Keratinocyte (primary cell): ENCODE measurements around the gene CFAP91. TPM values are rescaled to one million over a fixed set of nuclear protein-coding genes. Genes with fewer than 3 reads are reported as not detected.

Experiments used
- DNase-seq: peaks from one replicate; pipeline ENCODE4 v3.0.0-alpha.2; 2011; ENCODE audit warnings: low read depth, missing footprints, low spot score
- FAIRE-seq: peaks from 2 replicates; lab custom pipeline; 2011; peaks lifted over from hg19 to GRCh38; lab: Jason Lieb, UNC
- H2AFZ ChIP-seq: 2 replicates; pipeline ENCODE4 v1.6.0; 2012; ENCODE audit warnings: low read length, control low read depth, inconsistent platforms; ENCODE audit not compliant: control insufficient read depth
- H3K27ac ChIP-seq: 2 replicates; pipeline ENCODE4 v1.5.1; 2011; ENCODE audit warnings: low read length; ENCODE audit not compliant: control insufficient read depth, insufficient read depth
- H3K27me3 ChIP-seq: 3 replicates; pipeline ENCODE4 v1.6.0; 2011; ENCODE audit warnings: low read length; ENCODE audit not compliant: control insufficient read depth, insufficient read depth; ENCODE audit errors: extremely low read depth
- H3K36me3 ChIP-seq, 2 experiments: 2 replicates in 1 of 2; 3 replicates in 1 of 2; pipeline ENCODE4 v1.5.1; 2011; ENCODE audit warnings: low read length in 2 of 2, mild to moderate bottlenecking in 1 of 2; ENCODE audit not compliant: control insufficient read depth in 2 of 2, insufficient read depth in 2 of 2; ENCODE audit errors: extremely low read depth in 1 of 2
- H3K4me1 ChIP-seq: 3 replicates; pipeline ENCODE4 v1.5.1; 2011; ENCODE audit warnings: low read length; ENCODE audit not compliant: control insufficient read depth, insufficient read depth; ENCODE audit errors: extremely low read depth
- H3K4me2 ChIP-seq: 3 replicates; pipeline ENCODE4 v1.6.0; 2011; ENCODE audit warnings: low read depth, low read length; ENCODE audit not compliant: control insufficient read depth, insufficient read depth; ENCODE audit errors: extremely low read depth
- H3K4me3 ChIP-seq, 3 experiments: fragments of 200-600 bp in 1 of 3; sonication (generic) in 1 of 3; 2 replicates in 2 of 3; 3 replicates in 1 of 3; pipeline ENCODE4 v1.5.1; 2011 to 2016; ENCODE audit warnings: low read length in 3 of 3, mild to moderate bottlenecking in 3 of 3, control low read depth in 2 of 3, inconsistent platforms in 1 of 3, low read depth in 1 of 3, mixed read lengths in 1 of 3, mixed run types in 1 of 3, moderate library complexity in 1 of 3; ENCODE audit not compliant: control insufficient read depth in 2 of 3, insufficient read depth in 2 of 3; ENCODE audit errors: extremely low read depth in 1 of 3
- H3K79me2 ChIP-seq: 2 replicates; pipeline ENCODE4 v1.6.0; 2012; ENCODE audit warnings: low read length; ENCODE audit not compliant: control insufficient read depth, insufficient read depth
- H3K9ac ChIP-seq: 3 replicates; pipeline ENCODE4 v1.6.0; 2011; ENCODE audit warnings: low read length; ENCODE audit not compliant: control insufficient read depth, insufficient read depth; ENCODE audit errors: extremely low read depth
- H3K9me1 ChIP-seq: 3 replicates; pipeline ENCODE4 v1.6.0; 2011; ENCODE audit warnings: low read length; ENCODE audit not compliant: control insufficient read depth, insufficient read depth; ENCODE audit errors: extremely low read depth
- H3K9me3 ChIP-seq: 2 replicates; pipeline ENCODE4 v1.5.1; 2012; ENCODE audit warnings: low read depth, low read length; ENCODE audit not compliant: control insufficient read depth
- H4K20me1 ChIP-seq: 3 replicates; pipeline ENCODE4 v1.6.0; 2011; ENCODE audit warnings: low read length; ENCODE audit not compliant: control insufficient read depth, insufficient read depth; ENCODE audit errors: extremely low read depth
- CTCF ChIP-seq, 3 experiments: IDR thresholded peaks in 1 of 3; conservative IDR thresholded peaks in 1 of 3; optimal IDR thresholded peaks in 1 of 3; 2 replicates in 2 of 3; 3 replicates in 1 of 3; pipeline versions ENCODE3 to v1.5.1; 2011; ENCODE audit warnings: low read length in 3 of 3, mild to moderate bottlenecking in 3 of 3, moderate library complexity in 2 of 3, control low read depth in 1 of 3, inconsistent platforms in 1 of 3; ENCODE audit not compliant: insufficient read depth in 2 of 3; ENCODE audit errors: extremely low read depth in 1 of 3
- EZH2 ChIP-seq: IDR thresholded peaks from one replicate; pipeline ENCODE4 v1.6.1; 2012; ENCODE audit warnings: inconsistent platforms, mild to moderate bottlenecking, low read length, moderate library complexity
- dilution Hi-C: fragments of 300-500 bp; cut with MboI; formaldehyde crosslinking; loops from one replicate; pipeline ENCODE4 v1.7.0; 2020; ENCODE audit warnings: low sequenced_read_pairs; ENCODE audit not compliant: extremely low pct_ligation_motif_present
- polyA plus RNA-seq, 5 experiments: library from polyadenylated mRNA; depleted of rRNA in 3 of 5; stranded (reverse) in 3 of 5; stranded (forward) in 1 of 5; unstranded in 1 of 5; fragments of >200 nt; gene quantifications; 1 replicate in 1 of 5; 2 replicates in 3 of 5; 3 replicates in 1 of 5; pipeline versions ENCODE4 v1.2.1 to v1.2.3, GENCODE V29; 2011 to 2012; ENCODE audit warnings: missing spikeins in 2 of 5, low read depth in 1 of 5, low replicate concordance in 1 of 5

Gene CFAP91
- polyA plus RNA-seq, 1 donor (not counting 4 experiments of a cell fraction or from before 2014, with no cell fraction given), result not detected

- H3K4me3 ChIP-seq, result no peak overlapping the region
- H3K4me2 ChIP-seq, result no peak overlapping the region
- no peaks in the 10 kb centered on the region for H3K36me3 ChIP-seq
- H3K27me3 ChIP-seq, result no peaks in the 10 kb centered on the region
- no peaks in the 10 kb centered on the region for H4K20me1 ChIP-seq
- H2AFZ ChIP-seq, result no peak overlapping the region
- DNase-seq, result no peak
- no peak overlapping the region for H3K9ac ChIP-seq
- no peaks in the 10 kb centered on the region for H3K4me1 ChIP-seq
- no peak for TF ChIP-seq EZH2
- no peak for TF ChIP-seq CTCF (optimal IDR thresholded peaks at IDR 0.05 in 1 of 3, IDR thresholded peaks at IDR 0.05 in 1 of 3, conservative IDR thresholded peaks at IDR 0.05 in 1 of 3; ENCODE audit: extremely low read depth in 1 of 3, insufficient read depth in 2 of 3, low read length in 3 of 3)
- H3K27ac ChIP-seq, result no peak overlapping the region
- FAIRE-seq, result no peak
- no peaks in the 10 kb centered on the region for H3K79me2 ChIP-seq
- no peaks in the 10 kb centered on the region for H3K9me3 ChIP-seq
- dilution Hi-C loops, result no loop called here
- no peaks in the 10 kb centered on the region for H3K9me1 ChIP-seq
These were observed 27.2 kb downstream of the CFAP91 start for GRCh38 chr3:119729996-119730395.

GRCh38 chr3:119731560-119732343 is 28.9 kb downstream of the CFAP91 start:
- Histone ChIP-seq H3K36me3 (no peaks in the 10 kb centered on the region), H3K79me2 (no peaks in the 10 kb centered on the region), H3K9me3 (no peaks in the 10 kb centered on the region), H3K4me2 (no peak overlapping the region), H3K4me3 (no peak overlapping the region), H3K9ac (no peak overlapping the region), H2AFZ (no peak overlapping the region), H3K27me3 (no peaks in the 10 kb centered on the region), H4K20me1 (no peaks in the 10 kb centered on the region), H3K27ac (no peak overlapping the region), H3K9me1 (no peaks in the 10 kb centered on the region), H3K4me1 (no peaks in the 10 kb centered on the region)
- dilution Hi-C loops, result no loop called here
- DNase-seq (no peak), FAIRE-seq (no peak)
- TF ChIP-seq CTCF (optimal IDR thresholded peaks at IDR 0.05 in 1 of 3, IDR thresholded peaks at IDR 0.05 in 1 of 3, conservative IDR thresholded peaks at IDR 0.05 in 1 of 3; ENCODE audit: extremely low read depth in 1 of 3, insufficient read depth in 2 of 3, low read length in 3 of 3) (no peak), EZH2 (no peak)
